Lung (tissue), 12 donors: ENCODE measurements around the gene NEB. TPM values are rescaled to one million over a fixed set of nuclear protein-coding genes. Genes with fewer than 3 reads are reported as not detected.
A peak's percentile ranks its signal among the peaks of the same experiment; 100 is the strongest.

ENCODE experiments used
- ATAC-seq: fragments of 200-7000 bp; cut with Tn5 transposase; one replicate; pipeline ENCODE4 v1.9.1; 2020; ENCODE audit warnings: moderate number of reproducible peaks; ENCODE audit not compliant: insufficient read depth, low FRiP score
- DNase-seq, 3 donors: peaks; one replicate each; pipeline ENCODE4 v3.0.0-alpha.2; 2013 to 2017
- H3K27ac ChIP-seq, 2 donors: one replicate each; pipeline ENCODE4 v1.5.1; 2013; ENCODE audit warnings: mild to moderate bottlenecking in 2 of 2, moderate library complexity in 2 of 2, control low read depth in 1 of 2, inconsistent platforms in 1 of 2, low read depth in 1 of 2, low read length in 1 of 2
- H3K27me3 ChIP-seq, 3 donors: one replicate each; pipeline ENCODE4 v1.5.1; 2013; ENCODE audit warnings: low read length in 2 of 3; ENCODE audit not compliant: control insufficient read depth in 3 of 3, insufficient read depth in 3 of 3
- H3K36me3 ChIP-seq, 4 donors: one replicate each; pipeline ENCODE4 v1.5.1; 2013; ENCODE audit warnings: low read length in 4 of 4, mild to moderate bottlenecking in 1 of 4, moderate library complexity in 1 of 4; ENCODE audit not compliant: control insufficient read depth in 4 of 4, insufficient read depth in 4 of 4
- H3K4me1 ChIP-seq, 5 donors: one replicate each; pipeline ENCODE4 v1.5.1; 2013; ENCODE audit warnings: low read length in 5 of 5, mild to moderate bottlenecking in 2 of 5, moderate library complexity in 1 of 5; ENCODE audit not compliant: control insufficient read depth in 5 of 5, insufficient read depth in 5 of 5
- H3K4me3 ChIP-seq: one replicate; pipeline ENCODE4 v1.5.1; 2013; ENCODE audit warnings: mild to moderate bottlenecking, control low read depth, moderate library complexity
- H3K9ac ChIP-seq, 2 donors: one replicate each; pipeline ENCODE4 v1.5.1; 2013; ENCODE audit warnings: low read length in 2 of 2, control low read depth in 1 of 2; ENCODE audit not compliant: insufficient read depth in 1 of 2
- H3K9me3 ChIP-seq, 4 donors: one replicate each; pipeline ENCODE4 v1.5.1; 2013; ENCODE audit warnings: low read length in 3 of 4, mild to moderate bottlenecking in 1 of 4, moderate library complexity in 1 of 4; ENCODE audit not compliant: control insufficient read depth in 4 of 4, insufficient read depth in 3 of 4
- CTCF ChIP-seq: IDR thresholded peaks from 2 replicates; pipeline ENCODE4 v1.5.1; 2012; ENCODE audit warnings: mild to moderate bottlenecking; ENCODE audit errors: control extremely low read depth, extremely low read depth
- WGBS, 2 donors: extraction: QIAGEN DNeasy Blood & Tissue Kit; methylation state at CpG; one replicate each; pipeline ENCODE4 v1.1.7; 2013; 5-methylcytosine and 5-hydroxymethylcytosine counted together
- polyA plus RNA-seq, 2 donors: library from polyadenylated mRNA; stranded (reverse); fragments of 200-250 nt; gene quantifications; one replicate each; pipeline ENCODE4 v1.2.1, GENCODE V29; 2013
- total RNA-seq, 2 donors: library from RNA; depleted of rRNA in 1 of 2; stranded (reverse); fragments of >200 nt in 1 of 2; gene quantifications; one replicate each; pipeline ENCODE4 v1.2.1, GENCODE V29; 2014 to 2021
- donor health status: control.
- donor health status: control.
- donor health status: Bipolar disorder and iron deficiency.
- donor health status: healthy.
- donor health status: DM: yes; HTN: yes; CAD: no.

The NEB gene
- total and polyA plus RNA-seq, 4 donors = 0.52 to 2.1 (median 1.0) TPM

DNA sequence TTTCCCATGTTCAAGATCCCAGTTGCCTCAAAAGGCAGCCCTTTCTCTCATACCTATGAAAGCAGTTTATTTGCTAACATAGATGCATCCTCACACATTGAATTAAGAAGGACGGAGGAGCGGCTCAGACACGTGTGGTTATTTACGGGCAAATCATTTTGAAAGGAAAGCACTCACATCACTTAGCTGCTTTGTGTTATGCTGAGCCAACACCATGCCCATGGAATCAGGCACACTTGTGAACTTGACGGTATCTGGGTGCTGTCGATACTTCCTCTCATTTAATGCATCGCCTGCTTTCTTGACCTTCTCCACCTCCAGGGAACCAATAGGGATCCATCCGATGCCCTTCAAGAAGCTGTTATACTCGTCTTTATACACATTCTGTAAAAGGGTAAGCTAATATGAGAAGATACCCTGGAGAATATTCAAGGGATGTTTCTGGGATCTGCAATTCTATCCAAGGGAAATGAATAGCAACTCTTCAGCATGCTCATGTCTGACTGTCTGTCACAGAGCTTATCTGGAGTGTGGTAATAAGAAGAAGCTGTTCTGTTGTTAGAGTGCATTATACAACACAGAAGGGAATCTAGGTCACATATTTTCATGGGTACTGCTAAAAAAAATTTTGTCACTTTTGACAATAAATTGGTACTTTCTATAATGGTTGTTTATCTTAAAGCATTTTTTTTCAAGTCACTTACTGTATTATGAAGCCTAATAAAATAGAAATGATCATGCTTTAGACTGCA lies 63.3 kb downstream of the NEB start:
- Histone ChIP-seq H3K4me1 (peaks cover 0 to 8% (median 5%) of the 10 kb centered on the region in 5 donors), H3K9me3 (no peaks in the 10 kb centered on the region), H3K36me3 (no peaks in the 10 kb centered on the region), H3K27ac (no peak overlapping the region), H3K27me3 (no peaks in the 10 kb centered on the region), H3K9ac (no peak overlapping the region), H3K4me3 (no peak overlapping the region)
- ATAC-seq (no peak), DNase-seq (peak in 2 of 3 donors; percentile 52 to 65)
- TF ChIP-seq CTCF = no peak
- WGBS, 2 donors = 86 to 91% methylated on average over 9 of the region's 9 CpGs

DNA sequence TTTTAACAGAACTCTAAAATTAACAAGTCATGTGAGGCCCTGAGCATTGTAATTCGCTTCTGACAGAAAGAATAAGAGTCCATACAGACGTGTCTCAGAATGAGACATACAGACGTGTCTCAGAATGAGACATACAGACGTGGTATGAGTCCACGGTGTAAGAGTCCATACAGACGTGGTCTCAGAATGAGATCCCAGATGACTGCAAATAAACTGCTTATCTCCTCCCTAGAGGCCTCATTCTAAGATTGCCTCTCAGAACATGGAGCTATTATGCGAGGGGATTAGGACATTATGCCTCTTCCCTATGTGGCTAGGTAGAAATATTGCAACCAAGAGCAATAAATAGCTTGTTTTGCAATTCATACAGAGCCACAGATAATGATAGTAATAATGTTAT lies 63.9 kb downstream of the NEB start:
- H3K27ac ChIP-seq = no peak overlapping the region
- ATAC-seq = no peak
- no peak for TF ChIP-seq CTCF
- no peak overlapping the region for H3K9ac ChIP-seq
- H3K27me3 ChIP-seq = no peaks in the 10 kb centered on the region
- 85 to 87% methylated on average over 7 of the region's 7 CpGs for WGBS, 2 donors
- DNase-seq = no peak
- H3K4me3 ChIP-seq = no peak overlapping the region
- no peaks in the 10 kb centered on the region for H3K9me3 ChIP-seq
- H3K4me1 ChIP-seq = peaks cover 0 to 8% (median 5%) of the 10 kb centered on the region in 5 donors
- H3K36me3 ChIP-seq = no peaks in the 10 kb centered on the region

- TF ChIP-seq CTCF = no peak
- WGBS, 2 donors = 56 to 59% methylated on average over 6 of the region's 6 CpGs
- ATAC-seq = no peak
- no peaks in the 10 kb centered on the region for H3K36me3 ChIP-seq
- H3K4me1 ChIP-seq = peaks cover 0 to 8% (median 5%) of the 10 kb centered on the region in 5 donors
- DNase-seq = peak in 1 of 3 donors; percentile 6
- H3K9ac ChIP-seq = no peak overlapping the region
- H3K4me3 ChIP-seq = no peak overlapping the region
- no peaks in the 10 kb centered on the region for H3K9me3 ChIP-seq
- no peak overlapping the region for H3K27ac ChIP-seq
- H3K27me3 ChIP-seq = no peaks in the 10 kb centered on the region
Observed at GRCh38 chr2:151669585-151670081, 64.6 kb downstream of the NEB start.
